ENCODE data around the gene MGA.

MGA gene

DNA sequence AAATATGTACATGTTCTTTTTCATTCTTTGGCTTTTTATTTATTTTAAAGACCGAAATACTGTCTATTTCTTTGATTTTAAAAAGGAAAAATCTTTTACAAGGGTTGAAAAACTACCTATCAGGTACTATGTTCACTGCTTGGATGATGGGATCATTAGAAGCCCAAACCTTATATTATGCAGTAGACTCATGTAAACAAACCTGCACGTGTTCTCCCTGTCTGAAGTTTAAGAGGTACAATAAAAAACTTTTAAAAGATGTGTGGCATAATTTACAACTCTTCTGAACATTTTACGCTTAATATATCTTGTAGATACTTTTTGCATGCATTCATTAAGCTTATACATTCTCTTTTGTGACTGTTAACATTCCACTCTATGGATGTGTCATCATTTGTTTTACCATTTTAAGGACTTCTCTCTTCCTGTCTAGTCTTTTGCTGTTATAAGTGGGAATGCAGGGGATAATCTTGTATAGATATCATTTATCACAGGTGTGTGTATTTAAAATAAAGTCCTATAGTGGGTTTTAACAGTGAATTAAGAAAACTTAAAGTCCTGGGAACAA is 6.2 kb downstream of the MGA start:
- TF ChIP-seq, protein P1, sequence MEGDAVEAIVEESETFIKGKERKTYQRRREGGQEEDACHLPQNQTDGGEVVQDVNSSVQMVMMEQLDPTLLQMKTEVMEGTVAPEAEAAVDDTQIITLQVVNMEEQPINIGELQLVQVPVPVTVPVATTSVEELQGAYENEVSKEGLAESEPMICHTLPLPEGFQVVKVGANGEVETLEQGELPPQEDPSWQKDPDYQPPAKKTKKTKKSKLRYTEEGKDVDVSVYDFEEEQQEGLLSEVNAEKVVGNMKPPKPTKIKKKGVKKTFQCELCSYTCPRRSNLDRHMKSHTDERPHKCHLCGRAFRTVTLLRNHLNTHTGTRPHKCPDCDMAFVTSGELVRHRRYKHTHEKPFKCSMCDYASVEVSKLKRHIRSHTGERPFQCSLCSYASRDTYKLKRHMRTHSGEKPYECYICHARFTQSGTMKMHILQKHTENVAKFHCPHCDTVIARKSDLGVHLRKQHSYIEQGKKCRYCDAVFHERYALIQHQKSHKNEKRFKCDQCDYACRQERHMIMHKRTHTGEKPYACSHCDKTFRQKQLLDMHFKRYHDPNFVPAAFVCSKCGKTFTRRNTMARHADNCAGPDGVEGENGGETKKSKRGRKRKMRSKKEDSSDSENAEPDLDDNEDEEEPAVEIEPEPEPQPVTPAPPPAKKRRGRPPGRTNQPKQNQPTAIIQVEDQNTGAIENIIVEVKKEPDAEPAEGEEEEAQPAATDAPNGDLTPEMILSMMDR (IDR thresholded peaks at IDR 0.05; ENCODE audit: insufficient read depth, low read depth, low read length, missing control alignments): no peak
- DNase-seq (ENCODE audit: low read depth): peak; percentile 45
- H3K4me3 ChIP-seq (ENCODE audit: low read length): no peak overlapping the region

DNA sequence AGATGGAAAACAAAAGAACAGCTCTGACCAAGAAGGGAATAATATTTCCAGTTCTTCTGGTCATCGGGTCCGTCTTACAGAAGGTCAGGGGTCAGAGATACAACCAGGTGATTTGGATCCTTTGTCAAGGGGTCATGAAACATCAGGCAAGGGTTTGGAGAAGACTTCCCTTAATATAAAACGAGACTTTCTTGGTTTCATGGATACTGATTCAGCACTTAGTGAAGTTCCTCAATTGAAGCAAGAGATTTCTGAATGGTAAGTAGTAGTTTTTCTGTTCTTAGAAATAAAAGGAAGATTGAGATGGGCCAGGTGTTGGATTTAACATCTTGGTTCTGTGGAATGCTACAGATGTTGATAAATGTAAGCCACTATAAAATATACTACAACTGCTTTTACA is 9.5 kb downstream of the MGA start:
- no peak overlapping the region for H3K4me3 ChIP-seq (ENCODE audit: low read length)
- DNase-seq (ENCODE audit: low read depth): no peak
- TF ChIP-seq, protein P1 (IDR thresholded peaks at IDR 0.05; ENCODE audit: insufficient read depth, low read depth, low read length, missing control alignments): no peak

- no peak overlapping the region for H3K4me3 ChIP-seq (ENCODE audit: low read length)
- TF ChIP-seq, protein P1 (IDR thresholded peaks at IDR 0.05; ENCODE audit: insufficient read depth, low read depth, low read length, missing control alignments): no peak
- no peak for DNase-seq (ENCODE audit: low read depth)
These were observed 11.7 kb downstream of the MGA start for GRCh38 chr15:41671656-41672648.

DNA sequence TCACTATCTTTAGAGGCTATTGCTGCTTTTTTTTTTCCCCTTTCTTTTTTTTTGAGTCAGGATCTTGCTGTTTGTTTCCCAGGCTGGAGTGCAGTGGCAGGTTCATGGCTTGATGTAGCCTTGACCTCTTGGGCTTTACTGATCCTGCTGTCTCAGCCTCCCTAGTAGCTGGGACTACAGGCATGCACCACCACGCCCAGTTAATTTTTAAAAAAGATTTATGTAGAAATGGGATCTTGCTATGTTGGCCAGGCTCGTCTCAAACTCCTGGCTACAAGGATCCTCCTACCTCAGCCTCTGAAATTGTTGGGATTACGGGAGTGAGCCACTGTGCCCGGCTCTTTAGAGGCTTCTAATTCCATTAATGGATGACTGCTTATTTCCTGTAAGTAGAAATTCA is 15.1 kb downstream of the MGA start:
- no peak overlapping the region for H3K4me3 ChIP-seq (ENCODE audit: low read length)
- TF ChIP-seq, protein P1 (IDR thresholded peaks at IDR 0.05; ENCODE audit: insufficient read depth, low read depth, low read length, missing control alignments): no peak
- no peak for DNase-seq (ENCODE audit: low read depth)

DNA sequence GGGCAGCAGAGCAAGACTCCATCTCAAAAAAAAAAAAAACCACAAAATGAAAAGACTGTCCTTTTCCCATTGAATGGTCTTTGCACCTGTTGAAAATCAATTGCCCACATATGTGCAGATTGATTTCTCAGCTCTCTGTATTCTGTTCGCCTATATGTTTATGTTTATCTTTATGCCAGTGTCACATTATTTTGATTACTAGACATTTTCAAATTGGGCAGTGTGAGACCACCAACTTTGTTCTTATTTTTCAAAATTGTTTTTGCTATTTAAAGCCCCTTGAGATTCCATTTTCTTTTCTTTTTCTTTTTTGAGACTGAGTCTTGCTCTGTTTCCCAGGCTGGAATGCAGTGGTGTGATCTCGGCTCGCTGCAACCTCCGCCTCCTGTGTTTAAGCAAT is 18.5 kb downstream of the MGA start:
- no peak for DNase-seq (ENCODE audit: low read depth)
- no peak overlapping the region for H3K4me3 ChIP-seq (ENCODE audit: low read length)
- TF ChIP-seq, protein P1 (IDR thresholded peaks at IDR 0.05; ENCODE audit: insufficient read depth, low read depth, low read length, missing control alignments): no peak

DNA sequence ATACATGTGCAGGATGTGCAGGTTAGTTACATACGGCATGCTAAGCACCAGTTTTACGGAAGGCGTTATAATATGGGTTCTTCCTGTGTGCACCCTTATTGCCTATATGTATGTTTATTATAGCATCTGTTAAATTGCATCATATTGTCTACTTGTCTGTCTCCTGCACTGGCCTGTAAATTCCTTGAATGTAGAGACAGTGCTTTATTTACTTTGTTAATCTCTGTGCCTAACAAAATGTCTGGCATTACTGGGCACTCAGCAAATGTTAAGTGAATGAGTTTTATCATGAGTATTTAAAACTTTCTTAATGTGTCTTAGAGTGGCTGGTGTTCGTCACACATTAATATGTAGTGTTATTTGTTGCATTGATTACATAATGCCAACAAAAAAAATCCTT is 23.8 kb downstream of the MGA start:
- TF ChIP-seq, protein P1 (IDR thresholded peaks at IDR 0.05; ENCODE audit: insufficient read depth, low read depth, low read length, missing control alignments): no peak
- DNase-seq (ENCODE audit: low read depth): no peak
- no peak overlapping the region for H3K4me3 ChIP-seq (ENCODE audit: low read length)

Data from epithelial cell of esophagus (primary cell).